Measurements from ENCODE around the gene SALL4.
"Not testable (repeated sequence)": the region's sequence is repeated elsewhere in the genome, so short reads cannot be mapped to it uniquely, and the experiment has no call there.

SALL4 gene

GRCh38 chr20:51802170-51802751, at the start of gene SALL4:
Gene SALL4, minus strand, starts transcription at chr20:51802521. Its CDS starts 113 bp downstream, at chr20:51802408.
- no peak for DNase-seq

- DNase-seq: no peak
Observed at GRCh38 chr20:51848346-51848745, 46.0 kb upstream of the SALL4 start.

DNA sequence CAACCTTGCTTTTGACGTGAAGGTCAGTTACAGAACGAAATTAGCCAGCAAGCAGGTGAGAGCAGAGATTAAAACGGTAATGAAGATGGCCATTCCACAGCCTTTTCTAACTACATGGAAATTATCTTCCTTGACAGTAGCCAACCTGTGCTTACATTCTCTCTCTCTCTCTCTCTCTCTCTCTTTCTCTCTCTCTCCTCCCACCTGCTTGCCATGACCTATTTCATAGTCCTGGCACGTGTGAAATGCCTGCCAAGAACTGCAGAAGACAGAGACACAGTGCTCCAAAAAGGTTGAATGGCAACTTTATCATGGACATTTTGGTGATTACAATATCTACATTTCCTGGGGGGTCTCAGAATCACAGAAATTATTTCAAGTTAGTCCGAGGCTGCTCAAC, 38.5 kb upstream of the SALL4 start:
- no peak for DNase-seq

DNA sequence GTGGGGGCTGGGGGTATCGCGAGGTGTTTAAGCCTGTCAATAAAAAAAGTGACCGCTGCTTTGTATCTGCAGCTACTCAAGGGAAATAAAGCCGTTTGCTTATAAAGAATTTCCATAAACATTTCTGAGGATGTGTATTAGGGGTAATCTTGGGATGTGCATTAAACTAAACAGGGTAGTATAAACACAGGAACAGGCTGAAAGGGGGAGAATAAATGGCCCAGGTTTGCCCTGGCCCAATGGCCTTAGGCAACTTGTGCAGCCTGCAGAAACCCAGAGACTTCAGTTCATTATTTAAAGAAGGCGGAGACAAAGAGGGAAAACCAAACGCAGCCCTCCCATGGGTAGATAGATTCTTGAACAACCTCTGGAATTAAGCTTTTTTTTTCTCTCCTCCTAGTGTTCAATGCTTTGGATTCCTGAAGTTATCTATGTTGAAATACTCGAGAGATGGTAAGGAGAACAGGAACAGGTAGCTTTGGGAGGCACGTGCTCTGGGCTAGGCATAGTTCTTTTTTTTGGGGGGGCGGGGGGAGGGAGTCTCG, 35.6 kb upstream of the SALL4 start:
- no peak for DNase-seq

DNA sequence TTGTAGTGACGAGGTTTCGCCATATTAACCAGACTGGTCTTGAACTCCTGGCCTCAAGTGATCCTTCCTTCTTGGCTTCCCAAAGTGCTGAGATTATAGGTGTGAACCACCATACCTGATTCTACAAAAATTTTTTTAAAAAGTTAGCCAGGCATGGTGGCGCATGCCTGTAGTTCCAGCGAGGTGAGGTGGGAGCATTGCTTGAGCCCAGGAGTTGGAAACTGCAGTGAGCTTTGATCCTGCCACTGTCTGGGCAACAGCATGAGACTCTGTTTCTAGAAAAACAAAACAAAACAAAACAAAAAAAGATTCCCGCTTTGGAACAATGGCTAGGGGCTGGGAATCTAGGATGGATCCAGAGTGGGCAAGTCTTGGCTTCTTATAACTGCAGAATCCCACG, 35.1 kb upstream of the SALL4 start:
- DNase-seq: no peak

- no peak for DNase-seq
Observed at GRCh38 chr20:51833326-51833725, 31.0 kb upstream of the SALL4 start.

- no peak for DNase-seq
Observed at GRCh38 chr20:51832276-51832675, 30.0 kb upstream of the SALL4 start.

GRCh38 chr20:51831866-51832265, 29.5 kb upstream of the SALL4 start:
- no peak for DNase-seq

GRCh38 chr20:51830538-51830937, 28.2 kb upstream of the SALL4 start:
- no peak for DNase-seq

DNA sequence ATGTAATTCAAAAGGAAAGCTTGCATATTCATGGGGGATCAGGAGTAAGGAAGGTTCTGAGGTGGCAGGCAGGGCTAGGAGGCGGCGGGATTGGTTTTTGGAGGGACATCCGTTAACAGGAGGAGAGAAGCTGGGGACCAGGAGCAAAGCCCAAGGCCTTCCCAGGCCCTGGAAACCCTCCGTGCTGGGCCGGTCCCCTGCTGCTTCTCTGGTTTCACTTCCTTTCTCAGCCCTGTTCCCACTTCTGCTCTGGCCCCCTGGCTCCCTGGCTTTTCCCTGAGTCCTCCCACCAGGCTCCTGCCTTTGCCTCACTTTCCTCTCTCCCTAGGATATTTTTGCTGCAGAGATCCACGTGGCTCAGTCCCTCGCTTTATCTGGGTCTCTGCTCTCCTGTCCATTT, 26.4 kb upstream of the SALL4 start:
- DNase-seq: no peak

GRCh38 chr20:51826372-51826771, 24.1 kb upstream of the SALL4 start:
- DNase-seq: no peak

DNA sequence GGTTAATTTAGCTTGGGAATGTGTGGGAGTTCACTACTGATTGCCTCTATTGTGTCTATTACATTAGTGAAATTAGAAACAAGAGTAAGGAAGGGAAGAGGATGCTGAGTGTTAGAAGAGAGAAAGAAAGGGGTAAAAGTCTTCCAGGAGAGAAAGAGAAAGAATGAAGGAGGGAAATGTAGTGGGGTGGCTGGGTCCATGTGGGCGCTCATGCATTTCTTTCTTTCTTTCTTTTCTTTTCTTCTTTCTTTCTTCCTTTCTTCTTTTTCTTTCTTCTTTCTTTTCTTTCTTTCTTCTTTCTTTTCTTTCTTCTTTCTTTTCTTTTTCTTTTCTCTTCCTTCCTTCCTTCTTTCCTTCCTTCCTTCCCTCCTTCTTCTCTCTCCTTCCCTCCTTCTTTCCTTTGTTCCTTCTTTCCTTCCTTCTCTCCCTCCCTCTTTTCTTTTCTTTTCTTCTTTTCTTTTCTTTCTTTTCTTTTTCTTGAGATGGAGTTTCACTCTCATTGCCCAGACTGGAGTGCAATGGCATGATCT, 16.2 kb upstream of the SALL4 start:
- DNase-seq: no peak

- DNase-seq: not testable (repeated sequence)
Observed at GRCh38 chr20:51816856-51817255, 14.5 kb upstream of the SALL4 start.

DNA sequence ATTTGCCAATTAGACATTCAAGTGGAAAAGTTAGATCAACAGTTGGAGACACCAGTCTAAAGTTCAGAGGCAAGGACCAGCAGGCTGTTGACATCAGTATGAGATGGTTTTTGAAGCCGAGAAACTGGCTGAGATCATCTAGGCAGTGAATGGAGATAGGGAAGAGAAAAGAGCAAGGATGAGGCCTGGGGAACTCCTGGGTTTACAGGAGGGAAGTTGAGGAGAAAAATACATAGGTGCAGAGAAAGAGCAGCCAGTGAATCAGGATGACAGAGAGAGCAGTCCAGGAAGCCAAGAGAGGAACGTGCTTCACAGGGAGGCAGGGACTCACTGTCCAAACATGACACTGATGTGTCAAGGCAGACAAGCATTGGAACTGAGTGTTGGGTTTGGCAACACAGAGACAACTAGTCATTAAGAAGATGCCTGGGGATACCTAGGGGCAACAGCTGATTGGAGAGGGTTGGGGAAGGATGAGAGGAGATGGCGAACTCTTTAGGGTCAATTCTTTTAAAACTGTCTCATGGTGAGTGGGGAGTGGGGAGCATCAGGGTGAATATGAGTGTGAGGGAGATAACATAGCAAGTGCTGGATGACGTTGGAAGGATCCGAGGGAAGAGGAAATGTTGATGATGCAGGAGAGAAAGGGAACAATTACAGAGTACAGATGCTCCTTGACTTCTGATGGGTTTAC, 13.2 kb upstream of the SALL4 start:
- DNase-seq: no peak

DNA sequence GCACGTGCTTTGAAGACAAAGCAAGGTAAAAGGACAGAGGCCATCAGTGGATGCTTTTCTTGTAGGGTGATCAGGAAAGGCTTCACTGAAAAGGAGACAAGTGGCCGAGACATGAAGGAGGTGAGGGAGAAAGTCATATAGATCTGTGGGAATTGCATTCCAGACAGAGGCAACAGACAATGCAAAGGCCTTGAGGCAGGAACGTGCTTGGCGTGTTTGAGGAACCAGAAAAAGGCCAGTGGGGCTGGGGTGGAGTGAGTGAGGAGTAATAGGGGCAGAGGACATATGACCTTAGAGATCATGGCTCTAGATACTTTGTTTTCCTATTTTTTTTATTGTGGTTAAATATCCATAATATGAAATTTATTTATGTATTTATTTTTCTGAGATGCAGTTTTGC, 10.5 kb upstream of the SALL4 start:
- DNase-seq: no peak

DNA sequence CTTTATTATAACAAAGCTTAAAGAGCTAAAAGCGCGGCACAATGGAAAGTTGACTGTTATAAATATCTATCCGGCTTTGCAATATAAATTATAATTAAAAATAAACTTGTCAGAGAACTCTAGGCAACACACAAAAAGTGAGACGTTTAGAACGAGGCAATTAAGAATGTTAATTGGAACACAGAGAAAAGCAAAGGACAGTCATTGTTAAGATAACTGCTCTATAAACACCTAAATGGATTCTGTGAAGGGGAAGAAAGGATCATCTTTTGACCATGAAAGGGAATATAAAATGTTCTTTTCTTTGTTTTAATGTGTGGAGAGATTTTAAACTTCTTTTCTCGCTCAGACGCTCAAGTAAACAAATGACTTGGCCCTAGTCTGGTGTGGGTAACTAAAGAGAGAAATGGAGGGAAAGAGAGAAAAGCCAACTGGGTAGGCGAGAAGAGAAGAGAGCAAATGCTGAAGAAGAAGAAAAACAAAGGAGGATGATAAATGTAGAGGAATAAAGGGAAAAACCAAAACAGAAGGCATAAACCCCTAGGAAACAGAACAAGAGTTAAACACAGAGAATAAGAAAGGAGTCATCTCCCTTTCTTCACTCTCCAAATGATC, 9.3 kb upstream of the SALL4 start:
- DNase-seq: no peak

DNA sequence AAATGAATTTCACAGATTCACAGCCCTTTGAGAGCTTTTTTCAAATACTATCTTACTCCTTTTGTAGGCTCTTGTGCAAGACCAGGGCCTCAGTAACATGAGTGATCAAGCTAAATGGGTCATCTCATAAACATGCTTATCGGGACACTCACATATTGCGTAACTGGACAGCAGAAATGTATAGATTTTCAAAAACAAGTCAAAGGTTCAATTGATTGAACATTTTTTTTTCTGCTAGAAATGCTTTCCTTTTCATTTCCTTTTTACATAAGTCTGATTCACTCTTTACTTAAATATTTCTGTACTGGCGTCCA, 8.7 kb upstream of the SALL4 start:
- DNase-seq: no peak

- DNase-seq: no peak
Observed at GRCh38 chr20:51810155-51811041, 8.1 kb upstream of the SALL4 start.

DNA sequence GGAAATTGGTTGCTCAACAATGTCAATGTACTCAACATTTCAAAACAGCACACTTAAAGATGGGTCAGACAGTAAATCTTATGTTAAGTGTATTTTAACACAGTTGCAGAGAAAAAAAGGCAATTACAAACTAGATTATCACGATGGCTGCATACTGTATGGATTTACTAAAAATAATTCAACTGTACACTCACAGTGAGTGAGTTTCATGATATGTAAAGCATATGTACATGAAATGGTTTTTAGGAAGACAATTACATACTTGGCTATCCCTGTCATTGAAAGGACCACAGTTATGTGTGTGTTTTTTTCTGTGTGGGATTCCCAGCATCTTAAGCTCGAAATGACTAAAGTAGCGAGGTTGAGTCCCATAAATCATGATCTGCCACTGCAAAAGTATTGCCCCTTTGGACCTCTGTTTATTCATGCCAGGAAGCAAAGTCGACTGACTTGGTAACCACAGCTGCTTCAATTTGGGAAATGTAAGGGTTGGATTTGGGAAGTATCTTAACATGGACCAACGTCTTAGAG, 5.5 kb upstream of the SALL4 start:
- DNase-seq: no peak

DNA sequence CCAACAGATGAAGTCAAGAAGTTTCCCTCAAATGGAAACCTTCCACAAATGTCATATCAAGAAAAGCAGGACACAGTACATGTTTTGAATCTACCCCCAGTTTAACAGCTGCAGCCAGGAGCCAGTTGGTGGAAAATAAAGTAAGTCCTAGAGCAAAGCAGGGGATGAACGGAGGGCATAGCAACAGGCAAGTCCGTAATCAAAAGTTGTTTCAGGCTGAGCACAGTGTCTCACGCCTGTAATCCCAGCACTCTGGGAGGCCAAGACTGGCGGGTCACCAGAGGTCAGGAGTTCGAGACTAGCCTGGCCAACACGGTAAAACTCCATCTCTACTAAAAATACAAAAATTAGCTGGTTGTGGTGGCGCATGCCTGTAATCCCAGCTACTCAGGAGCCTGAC, 2.4 kb upstream of the SALL4 start:
- DNase-seq: no peak

GRCh38 chr20:51803148-51803854, 980 bp upstream of the SALL4 start:
- no peak for DNase-seq

GRCh38 chr20:51801823-51802123, 548 bp downstream of the SALL4 start:
- DNase-seq: no peak
